GM18526 (cell line): Measurements from ENCODE around the gene COA1.

ENCODE experiments used
- POLR2A ChIP-seq: IDR thresholded peaks from 3 replicates; pipeline ENCODE4 v1.6.1; 2011; ENCODE audit not compliant: insufficient read length; ENCODE audit errors: extremely low read depth

The COA1 gene

GRCh38 chr7:43648473-43649406 lies 80.6 kb downstream of the COA1 start:
- TF ChIP-seq POLR2A = no peak

- TF ChIP-seq POLR2A = peak; percentile 40
These were observed 81.5 kb downstream of the COA1 start for GRCh38 chr7:43647673-43648472.

GRCh38 chr7:43647339-43647672 lies 82.0 kb downstream of the COA1 start:
- TF ChIP-seq POLR2A = no peak

- no peak for TF ChIP-seq POLR2A
These were observed 82.6 kb downstream of the COA1 start for GRCh38 chr7:43646603-43647338.

- TF ChIP-seq POLR2A = no peak
These were observed 83.6 kb downstream of the COA1 start for GRCh38 chr7:43645699-43646226.

- no peak for TF ChIP-seq POLR2A
These were observed 85.5 kb downstream of the COA1 start for GRCh38 chr7:43643846-43644245.

- TF ChIP-seq POLR2A = peak; percentile 1
These were observed 86.3 kb downstream of the COA1 start for GRCh38 chr7:43642897-43643630.

GRCh38 chr7:43640679-43641078 lies 88.6 kb downstream of the COA1 start:
- TF ChIP-seq POLR2A = no peak

GRCh38 chr7:43639858-43640491 lies 89.3 kb downstream of the COA1 start:
- no peak for TF ChIP-seq POLR2A

- no peak for TF ChIP-seq POLR2A
These were observed 92.1 kb downstream of the COA1 start for GRCh38 chr7:43637114-43637806.

GRCh38 chr7:43636093-43636492 lies 93.2 kb downstream of the COA1 start:
- TF ChIP-seq POLR2A = no peak

- no peak for TF ChIP-seq POLR2A
These were observed 94.9 kb downstream of the COA1 start for GRCh38 chr7:43634384-43634783.

GRCh38 chr7:43632746-43633145 lies 96.6 kb downstream of the COA1 start:
- TF ChIP-seq POLR2A = no peak
